COLO829 (cell line): Measurements from ENCODE around the gene SYNGR1.

Source experiments
- DNase-seq: peaks from one replicate; pipeline ENCODE4 v3.0.0; 2012; ENCODE audit warnings: low spot score

Gene SYNGR1

GRCh38 chr22:39431216-39431801 lies 81.5 kb downstream of the SYNGR1 start:
- DNase-seq: no peak

GRCh38 chr22:39431821-39432251 lies 82.0 kb downstream of the SYNGR1 start:
- DNase-seq: no peak

- no peak for DNase-seq
Observed at GRCh38 chr22:39432361-39432811, 82.6 kb downstream of the SYNGR1 start.

GRCh38 chr22:39433476-39434242 lies 83.9 kb downstream of the SYNGR1 start:
- DNase-seq: no peak

- no peak for DNase-seq
Observed at GRCh38 chr22:39434243-39434653, 84.5 kb downstream of the SYNGR1 start.

GRCh38 chr22:39434721-39435120 lies 84.9 kb downstream of the SYNGR1 start:
- DNase-seq: no peak
